KMS-11 (cell line): ENCODE data around the gene DCBLD1.
"Not testable (repeated sequence)": the region's sequence is repeated elsewhere in the genome, so short reads cannot be mapped to it uniquely, and the experiment has no call there.

ENCODE experiments used
- H2AFZ ChIP-seq: fragments of 200-600 bp; sonication (generic); 2 replicates; pipeline ENCODE4 v1.6.1; 2016; ENCODE audit warnings: antibody characterized with exemption, mixed run types, low read depth
- H3K27ac ChIP-seq: fragments of 200-600 bp; sonication (generic); 2 replicates; pipeline ENCODE4 v1.6.1; 2016; ENCODE audit warnings: mild to moderate bottlenecking, mixed run types
- H3K27me3 ChIP-seq: fragments of 200-600 bp; sonication (generic); 2 replicates; pipeline ENCODE4 v1.6.1; 2017; ENCODE audit warnings: mild to moderate bottlenecking, low read depth, mixed run types, moderate library complexity; ENCODE audit not compliant: insufficient read depth
- H3K36me3 ChIP-seq: fragments of 200-600 bp; sonication (generic); 2 replicates; pipeline ENCODE4 v1.6.1; 2017; ENCODE audit warnings: mild to moderate bottlenecking, mixed run types; ENCODE audit not compliant: insufficient read depth
- H3K4me1 ChIP-seq: fragments of 200-600 bp; sonication (generic); 2 replicates; pipeline ENCODE4 v1.6.1; 2016; ENCODE audit warnings: mild to moderate bottlenecking, low read depth, mixed run types; ENCODE audit not compliant: poor library complexity, severe bottlenecking
- H3K4me2 ChIP-seq: fragments of 200-600 bp; sonication (generic); 2 replicates; pipeline ENCODE4 v1.7.0; 2016; ENCODE audit warnings: mild to moderate bottlenecking, mixed run types
- H3K4me3 ChIP-seq: fragments of 200-600 bp; sonication (generic); IDR thresholded peaks from 2 replicates; pipeline ENCODE4 v1.6.1; 2017; ENCODE audit warnings: low read depth, low read length, mixed read lengths; ENCODE audit not compliant: insufficient read depth
- H3K79me2 ChIP-seq: fragments of 200-600 bp; sonication (generic); 2 replicates; pipeline ENCODE4 v1.6.1; 2016; ENCODE audit warnings: low read depth, mixed run types; ENCODE audit not compliant: insufficient read depth
- H3K9ac ChIP-seq: fragments of 200-600 bp; sonication (generic); 2 replicates; pipeline ENCODE4 v1.6.1; 2016; ENCODE audit warnings: mild to moderate bottlenecking, mixed run types
- H4K20me1 ChIP-seq: fragments of 200-600 bp; sonication (generic); 2 replicates; pipeline ENCODE4 v1.6.1; 2016; ENCODE audit warnings: mild to moderate bottlenecking, mixed run types; ENCODE audit not compliant: insufficient read depth
- TF ChIP-seq, protein P1 (sequence below): fragments of 200-600 bp; sonication (generic); conservative IDR thresholded peaks from 2 replicates; pipeline ENCODE4 v1.6.1; 2017; ENCODE audit warnings: low read depth, mild to moderate bottlenecking, antibody characterized with exemption, low read length, moderate library complexity, mixed read lengths

The DCBLD1 gene

DNA sequence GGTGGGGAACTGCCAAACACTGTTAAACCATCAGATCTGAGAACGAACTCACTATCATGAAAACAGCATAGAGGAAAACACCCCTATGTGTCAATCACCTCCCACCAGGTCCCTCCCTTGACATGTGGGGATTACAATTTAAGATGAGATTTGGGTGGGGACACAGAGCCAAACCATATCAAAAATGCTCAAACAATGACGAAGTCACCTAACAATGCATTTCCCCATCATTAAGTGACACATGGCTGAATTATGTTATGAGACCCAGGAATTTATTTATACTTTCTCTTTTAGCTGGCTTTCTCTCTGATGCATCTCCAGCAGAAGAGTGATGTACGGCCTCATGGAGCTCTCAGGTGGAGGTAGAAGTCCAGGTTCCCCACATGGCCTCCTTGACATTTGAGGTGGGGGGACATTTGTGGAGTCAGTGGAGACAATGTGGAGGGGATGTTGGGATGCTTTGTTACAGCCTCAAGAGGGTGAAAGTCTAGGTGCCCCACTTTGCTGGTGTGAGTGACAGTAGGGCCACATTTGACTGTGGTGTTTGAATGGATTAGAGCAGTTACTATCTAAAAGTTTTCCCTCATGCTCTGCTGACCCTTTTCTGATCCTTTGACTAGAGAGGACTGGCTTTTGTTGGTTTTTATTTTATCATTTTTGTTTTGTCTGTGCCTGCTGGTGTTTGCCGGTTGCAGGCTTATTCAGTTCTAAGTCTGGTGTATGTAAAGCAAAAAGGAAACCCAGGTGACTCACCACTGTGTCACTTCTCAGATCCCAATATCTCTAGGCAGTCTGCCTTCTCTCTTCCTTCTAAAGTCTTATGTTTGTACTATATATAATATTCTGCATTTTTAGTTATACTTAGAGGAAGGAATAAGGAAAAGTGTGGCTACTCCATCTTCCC, 18.5 kb upstream of the DCBLD1 start:
- H3K4me1 ChIP-seq, result no peaks in the 10 kb centered on the region
- no peak overlapping the region for H3K4me3 ChIP-seq
- no peaks in the 10 kb centered on the region for H3K79me2 ChIP-seq
- no peaks in the 10 kb centered on the region for H3K27me3 ChIP-seq
- TF ChIP-seq, protein P1, sequence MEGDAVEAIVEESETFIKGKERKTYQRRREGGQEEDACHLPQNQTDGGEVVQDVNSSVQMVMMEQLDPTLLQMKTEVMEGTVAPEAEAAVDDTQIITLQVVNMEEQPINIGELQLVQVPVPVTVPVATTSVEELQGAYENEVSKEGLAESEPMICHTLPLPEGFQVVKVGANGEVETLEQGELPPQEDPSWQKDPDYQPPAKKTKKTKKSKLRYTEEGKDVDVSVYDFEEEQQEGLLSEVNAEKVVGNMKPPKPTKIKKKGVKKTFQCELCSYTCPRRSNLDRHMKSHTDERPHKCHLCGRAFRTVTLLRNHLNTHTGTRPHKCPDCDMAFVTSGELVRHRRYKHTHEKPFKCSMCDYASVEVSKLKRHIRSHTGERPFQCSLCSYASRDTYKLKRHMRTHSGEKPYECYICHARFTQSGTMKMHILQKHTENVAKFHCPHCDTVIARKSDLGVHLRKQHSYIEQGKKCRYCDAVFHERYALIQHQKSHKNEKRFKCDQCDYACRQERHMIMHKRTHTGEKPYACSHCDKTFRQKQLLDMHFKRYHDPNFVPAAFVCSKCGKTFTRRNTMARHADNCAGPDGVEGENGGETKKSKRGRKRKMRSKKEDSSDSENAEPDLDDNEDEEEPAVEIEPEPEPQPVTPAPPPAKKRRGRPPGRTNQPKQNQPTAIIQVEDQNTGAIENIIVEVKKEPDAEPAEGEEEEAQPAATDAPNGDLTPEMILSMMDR, result no peak
- no peak overlapping the region for H3K4me2 ChIP-seq
- H3K36me3 ChIP-seq, result no peaks in the 10 kb centered on the region
- no peak overlapping the region for H3K9ac ChIP-seq
- no peak overlapping the region for H3K27ac ChIP-seq
- H4K20me1 ChIP-seq, result no peaks in the 10 kb centered on the region
- H2AFZ ChIP-seq, result no peak overlapping the region

GRCh38 chr6:117464700-117465099, 17.8 kb upstream of the DCBLD1 start:
- TF ChIP-seq, protein P1, result no peak
- H3K4me3 ChIP-seq, result no peak overlapping the region
- H3K27ac ChIP-seq, result no peak overlapping the region
- no peaks in the 10 kb centered on the region for H3K27me3 ChIP-seq
- no peak overlapping the region for H3K4me2 ChIP-seq
- no peaks in the 10 kb centered on the region for H3K36me3 ChIP-seq
- H4K20me1 ChIP-seq, result no peaks in the 10 kb centered on the region
- H3K9ac ChIP-seq, result no peak overlapping the region
- no peaks in the 10 kb centered on the region for H3K79me2 ChIP-seq
- H2AFZ ChIP-seq, result no peak overlapping the region
- H3K4me1 ChIP-seq, result no peaks in the 10 kb centered on the region

- H3K36me3 ChIP-seq, result no peaks in the 10 kb centered on the region
- no peaks in the 10 kb centered on the region for H3K79me2 ChIP-seq
- H3K27ac ChIP-seq, result no peak overlapping the region
- no peaks in the 10 kb centered on the region for H3K27me3 ChIP-seq
- H3K4me2 ChIP-seq, result no peak overlapping the region
- no peak overlapping the region for H2AFZ ChIP-seq
- H3K9ac ChIP-seq, result no peak overlapping the region
- H4K20me1 ChIP-seq, result no peaks in the 10 kb centered on the region
- TF ChIP-seq, protein P1, result no peak
- no peak overlapping the region for H3K4me3 ChIP-seq
- no peaks in the 10 kb centered on the region for H3K4me1 ChIP-seq
Observed at GRCh38 chr6:117465691-117466090, 16.8 kb upstream of the DCBLD1 start.

GRCh38 chr6:117467876-117468275, 14.6 kb upstream of the DCBLD1 start:
- Histone ChIP-seq H3K27me3 (no peaks in the 10 kb centered on the region), H3K79me2 (no peaks in the 10 kb centered on the region), H3K27ac (no peak overlapping the region), H3K9ac (no peak overlapping the region), H3K4me3 (no peak overlapping the region), H3K4me1 (no peaks in the 10 kb centered on the region), H3K36me3 (no peaks in the 10 kb centered on the region), H4K20me1 (no peaks in the 10 kb centered on the region), H2AFZ (no peak overlapping the region), H3K4me2 (no peak overlapping the region)
- TF ChIP-seq, protein P1, result no peak

GRCh38 chr6:117468527-117468926, 13.9 kb upstream of the DCBLD1 start:
- not testable (repeated sequence) for H3K36me3 ChIP-seq, H2AFZ ChIP-seq, H3K4me1 ChIP-seq, H3K27me3 ChIP-seq, H3K4me2 ChIP-seq, H3K9ac ChIP-seq, H4K20me1 ChIP-seq, H3K27ac ChIP-seq, H3K4me3 ChIP-seq, H3K79me2 ChIP-seq
